K562 treated with DMSO at 1 percent for 48 hours (cell line): Measurements from ENCODE around the gene RAB3GAP1. TPM values are rescaled to one million over a fixed set of nuclear protein-coding genes. Genes with fewer than 3 reads are reported as not detected.

Experiments
- total RNA-seq: library from RNA; unstranded; fragments of 300-600 nt; gene quantifications from 2 replicates; pipeline ENCODE4 v1.2.3, GENCODE V29; 2022; ENCODE audit warnings: low replicate concordance; ENCODE audit errors: extremely low read depth

The RAB3GAP1 gene
- not detected in 2 replicates for total RNA-seq

GRCh38 chr2:135052042-135052876, at the start of gene RAB3GAP1:
Gene RAB3GAP1 (plus strand): TSS chr2:135052292. CDS start chr2:135052308, 16 bp downstream.

GRCh38 chr2:135047300-135047699, 4.8 kb upstream of the RAB3GAP1 start, which contains the start of gene MAP3K19:
Gene MAP3K19 (minus strand): TSS chr2:135047447. CDS start chr2:135024647, 22,800 bp downstream.

Other genes with a start within 250 kb of the RAB3GAP1 start
- not detected in 2 replicates for gene ACMSD, start 213.7 kb upstream of the RAB3GAP1 start, total RNA-seq
- gene CCNT2, start 133.5 kb upstream of the RAB3GAP1 start, total RNA-seq = not detected in 2 replicates
- gene MAP3K19, start 4.8 kb upstream of the RAB3GAP1 start, total RNA-seq = not detected in 2 replicates